ENCODE results near the gene LINC01488. TPM values are rescaled to one million over a fixed set of nuclear protein-coding genes. Genes with fewer than 3 reads are reported as not detected.

Gene LINC01488
- total and polyA plus RNA-seq, 10 of the 15 experiments (the other 5 are each of a cell fraction or from before 2014, with no cell fraction given) = not detected

GRCh38 chr11:69477086-69477485, 4.4 kb upstream of the LINC01488 start:
- Histone ChIP-seq H2AFZ (ENCODE audit: control insufficient read depth, low read depth, low read length) (no peak overlapping the region), H3K36me3 (ENCODE audit: control insufficient read depth in 2 of 2, insufficient read depth in 2 of 2, low read length in 1 of 2) (no peaks in the 10 kb centered on the region), H3K9ac (ENCODE audit: control insufficient read depth, insufficient read depth, low read length) (no peak overlapping the region), H3K27me3 (replicated peaks in 1 of 2; ENCODE audit: control insufficient read depth in 2 of 2, insufficient read depth in 2 of 2, low read length in 1 of 2) (peaks cover 0 to 2% of the 10 kb centered on the region in 2 experiments; a peak in 2 of 4 replicates), H4K20me1 (ENCODE audit: control insufficient read depth, insufficient read depth) (no peaks in the 10 kb centered on the region), H3K79me2 (ENCODE audit: control insufficient read depth, insufficient read depth, low read length) (no peaks in the 10 kb centered on the region), H3K4me2 (ENCODE audit: control insufficient read depth, insufficient read depth) (no peak overlapping the region), H3K27ac (ENCODE audit: control insufficient read depth, insufficient read depth) (no peak overlapping the region), H3K4me3 (no peak overlapping the region), H3K4me1 (ENCODE audit: control insufficient read depth, insufficient read depth, low read length) (no peaks in the 10 kb centered on the region), H3K9me3 (replicated peaks; ENCODE audit: control insufficient read depth, insufficient read depth, low read length) (peaks cover 2% of the 10 kb centered on the region; the same call in 1 of the 3 replicates)
- intact Hi-C loops (cut with micrococcal nuclease; ENCODE audit: unreplicated experiment) = no loop called here
- DNase-seq (ENCODE audit: low read depth, low spot score) (no peak), ATAC-seq (no peak), FAIRE-seq (no peak)
- RAD21 ChIA-PET (ENCODE audit: unreplicated experiment) = no interaction called here
- SMC1A ChIA-PET (ENCODE audit: uncharacterized antibody, unreplicated experiment) = no interaction called here
- WGBS (ENCODE audit: insufficient coverage, insufficient replicate concordance, low lambda C conversion rate, missing lambda C conversion rate) = 62% methylated on average over 16 of the region's 16 CpGs
- CTCF ChIA-PET = no interaction called here
- POLR2A ChIA-PET = no interaction called here
- in situ Hi-C loops (cut with MboI) = no loop called here
- no peak for TF ChIP-seq SREBF2 (IDR thresholded peaks at IDR 0.05; ENCODE audit: low read length)
- TF ChIP-seq FOXK2 (IDR thresholded peaks at IDR 0.05) = no peak
- no peak for TF ChIP-seq ESRRA (IDR thresholded peaks at IDR 0.05; ENCODE audit: low read length)
- no TSS peak for BruUV-seq (replicated peaks)

GRCh38 chr11:69479591-69480271, 1.7 kb upstream of the LINC01488 start:
- RAD21 ChIA-PET (ENCODE audit: unreplicated experiment) = no interaction called here
- no peak overlapping the region for H3K9ac ChIP-seq (ENCODE audit: control insufficient read depth, insufficient read depth, low read length)
- intact Hi-C loops (cut with micrococcal nuclease; ENCODE audit: unreplicated experiment) (no loop called here), in situ Hi-C loops (cut with MboI) (no loop called here)
- BruUV-seq (replicated peaks) = no TSS peak
- CTCF ChIA-PET = no interaction called here
- H3K9me3 ChIP-seq (replicated peaks; ENCODE audit: control insufficient read depth, insufficient read depth, low read length) = no peaks in the 10 kb centered on the region; the same call in 2 of the 3 replicates
- DNase-seq (ENCODE audit: low read depth, low spot score) (no peak), ATAC-seq (no peak), FAIRE-seq (no peak)
- no peak overlapping the region for H3K4me3 ChIP-seq
- H4K20me1 ChIP-seq (ENCODE audit: control insufficient read depth, insufficient read depth) = no peaks in the 10 kb centered on the region
- no peak overlapping the region for H2AFZ ChIP-seq (ENCODE audit: control insufficient read depth, low read depth, low read length)
- H3K79me2 ChIP-seq (ENCODE audit: control insufficient read depth, insufficient read depth, low read length) = no peaks in the 10 kb centered on the region
- peaks cover 0 to 2% of the 10 kb centered on the region in 2 experiments; a peak in 3 of 4 replicates for H3K27me3 ChIP-seq (replicated peaks in 1 of 2; ENCODE audit: control insufficient read depth in 2 of 2, insufficient read depth in 2 of 2, low read length in 1 of 2)
- H3K27ac ChIP-seq (ENCODE audit: control insufficient read depth, insufficient read depth) = no peak overlapping the region
- H3K4me1 ChIP-seq (ENCODE audit: control insufficient read depth, insufficient read depth, low read length) = no peaks in the 10 kb centered on the region
- H3K4me2 ChIP-seq (ENCODE audit: control insufficient read depth, insufficient read depth) = no peak overlapping the region
- POLR2A ChIA-PET = no interaction called here
- SMC1A ChIA-PET (ENCODE audit: uncharacterized antibody, unreplicated experiment) = no interaction called here
- 38% methylated on average over 19 of the region's 19 CpGs for WGBS (ENCODE audit: insufficient coverage, insufficient replicate concordance, low lambda C conversion rate, missing lambda C conversion rate)
- H3K36me3 ChIP-seq (ENCODE audit: control insufficient read depth in 2 of 2, insufficient read depth in 2 of 2, low read length in 1 of 2) = no peaks in the 10 kb centered on the region
- TF ChIP-seq PKNOX1 (IDR thresholded peaks at IDR 0.05) (no peak), NBN (IDR thresholded peaks at IDR 0.05) (no peak), BRCA1 (IDR thresholded peaks at IDR 0.05; ENCODE audit: low read depth, low read length) (no peak), CHD1 (IDR thresholded peaks at IDR 0.05; ENCODE audit: low read depth, low read length) (no peak), CREB1 (IDR thresholded peaks at IDR 0.05; ENCODE audit: low read depth) (no peak), BCLAF1 (IDR thresholded peaks at IDR 0.05) (no peak), ATF2 (IDR thresholded peaks at IDR 0.05; ENCODE audit: low read length) (no peak), HDGF (IDR thresholded peaks at IDR 0.05) (no peak), ZNF384 (IDR thresholded peaks at IDR 0.05; ENCODE audit: borderline replicate concordance, low read depth, low read length) (no peak), MEF2B (IDR thresholded peaks at IDR 0.05; ENCODE audit: partially characterized antibody, poor library complexity, severe bottlenecking) (no peak)
